Ascending aorta (tissue), 2 donors: ENCODE results near the gene ZNF813. TPM values are rescaled to one million over a fixed set of nuclear protein-coding genes. Genes with fewer than 3 reads are reported as not detected.
"Not testable (repeated sequence)": the region's sequence is repeated elsewhere in the genome, so short reads cannot be mapped to it uniquely, and the experiment has no call there.

ENCODE experiments used
- DNase-seq, 2 donors: peaks; one replicate each; pipeline ENCODE4 v3.0.0-alpha.2; 2019; ENCODE audit warnings: low spot score in 2 of 2
- H3K27ac ChIP-seq, 2 donors: fragments of 200-600 bp; sonication (generic); one replicate each; pipeline ENCODE4 v1.5.1; 2016 to 2017; ENCODE audit warnings: mild to moderate bottlenecking in 1 of 2
- H3K27me3 ChIP-seq: fragments of 200-600 bp; sonication (generic); one replicate; pipeline ENCODE4 v1.5.1; 2017
- H3K36me3 ChIP-seq, 2 donors: fragments of 200-600 bp; sonication (generic); one replicate each; pipeline ENCODE4 v1.5.1; 2016
- H3K4me1 ChIP-seq, 2 donors: fragments of 200-600 bp; sonication (generic); one replicate each; pipeline ENCODE4 v1.5.1; 2016 to 2017; ENCODE audit warnings: mild to moderate bottlenecking in 1 of 2
- H3K4me3 ChIP-seq, 2 donors: fragments of 200-600 bp; sonication (generic); one replicate each; pipeline ENCODE4 v1.5.1; 2016 to 2017; ENCODE audit warnings: mild to moderate bottlenecking in 1 of 2
- H3K9me3 ChIP-seq, 2 donors: fragments of 200-600 bp; sonication (generic); one replicate each; pipeline ENCODE4 v1.5.1; 2016
- CTCF ChIP-seq, 3 experiments: fragments of 200-600 bp in 2 of 3; fragments of 450-650 bp in 1 of 3; sonication (generic) in 2 of 3; IDR thresholded peaks; one replicate each; pipeline ENCODE4 v1.5.1; 2016 to 2019; ENCODE audit warnings: antibody characterized with exemption in 3 of 3, mild to moderate bottlenecking in 1 of 3, moderate library complexity in 1 of 3
- intact Hi-C: fragments of 100-400 bp; cut with DNase I; formaldehyde crosslinking; loops from one replicate; pipeline ENCODE4 v1.15.1; 2023
- total RNA-seq: library from RNA; depleted of rRNA; stranded (reverse); fragments of >200 nt; gene quantifications from one replicate; pipeline ENCODE4 v1.1.0, GENCODE V29; 2016

ZNF813 gene
- total RNA-seq: 1.3 TPM

- no peaks in the 10 kb centered on the region for H3K9me3 ChIP-seq
- peaks cover 0 to 11% of the 10 kb centered on the region in 2 donors for H3K4me1 ChIP-seq
- DNase-seq: peak; percentile 76 to 97
- no peak for TF ChIP-seq CTCF (IDR thresholded peaks at IDR 0.05)
- no peaks in the 10 kb centered on the region for H3K36me3 ChIP-seq
- peak within 1 kb of the TSS; percentile 50 to 56 for H3K27ac ChIP-seq
- intact Hi-C loops: loop anchor here (1.0 to 5.0 kb wide), 6 partner anchors 35 to 270 kb away; partner anchors contain the start of genes ZNF525, ZNF765 and ZNF845
- H3K27me3 ChIP-seq: no peaks in the 10 kb centered on the region
- peak within 1 kb of the TSS; percentile 78 to 84 for H3K4me3 ChIP-seq
These were observed at the start of gene ZNF813 for GRCh38 chr19:53467485-53468262. Gene ZNF813, plus strand, starts transcription at chr19:53467733. Its CDS starts 16,090 bp downstream, at chr19:53483823.

GRCh38 chr19:53420520-53421315 is 46.8 kb upstream of the ZNF813 start:
- H3K4me1 ChIP-seq, H3K4me3 ChIP-seq, H3K27ac ChIP-seq, H3K27me3 ChIP-seq, intact Hi-C loops, DNase-seq, H3K36me3 ChIP-seq: not testable (repeated sequence)
- peaks cover 0 to 12% of the 10 kb centered on the region in 2 donors for H3K9me3 ChIP-seq

GRCh38 chr19:53422551-53422950 is 45.0 kb upstream of the ZNF813 start:
- Histone ChIP-seq H3K9me3 (peaks cover 0 to 5% of the 10 kb centered on the region in 2 donors), H3K36me3 (no peaks in the 10 kb centered on the region), H3K27me3 (no peaks in the 10 kb centered on the region), H3K27ac (no peak overlapping the region), H3K4me3 (no peak overlapping the region), H3K4me1 (no peaks in the 10 kb centered on the region)
- DNase-seq: no peak
- TF ChIP-seq CTCF (IDR thresholded peaks at IDR 0.05): no peak
- intact Hi-C loops: no loop called here

GRCh38 chr19:53423074-53423473 is 44.5 kb upstream of the ZNF813 start:
- H3K36me3 ChIP-seq, intact Hi-C loops, H3K9me3 ChIP-seq, H3K4me3 ChIP-seq, H3K27ac ChIP-seq, H3K27me3 ChIP-seq, DNase-seq, H3K4me1 ChIP-seq: not testable (repeated sequence)

- H3K4me1 ChIP-seq, H3K27ac ChIP-seq, DNase-seq, H3K36me3 ChIP-seq, H3K4me3 ChIP-seq, H3K9me3 ChIP-seq, H3K27me3 ChIP-seq: not testable (repeated sequence)
- intact Hi-C loops: loop anchor here (2.0 kb wide), 1 partner anchor 323 kb away; no protein-coding TSS in a partner anchor
These were observed 43.9 kb upstream of the ZNF813 start for GRCh38 chr19:53423680-53424079.

- peak; percentile 16 to 80 for DNase-seq
- H3K4me3 ChIP-seq: no peak overlapping the region
- H3K27ac ChIP-seq: no peak overlapping the region
- peak; percentile 55 to 73 (median 69) for TF ChIP-seq CTCF (IDR thresholded peaks at IDR 0.05)
- H3K27me3 ChIP-seq: no peaks in the 10 kb centered on the region
- H3K9me3 ChIP-seq: no peaks in the 10 kb centered on the region
- no peaks in the 10 kb centered on the region for H3K36me3 ChIP-seq
- intact Hi-C loops: loop anchor here (1.0 to 2.0 kb wide), 2 partner anchors 87 to 322 kb away; no protein-coding TSS in a partner anchor
- H3K4me1 ChIP-seq: no peaks in the 10 kb centered on the region
These were observed 42.5 kb upstream of the ZNF813 start for GRCh38 chr19:53424968-53425597.
